Measurements from ENCODE around the gene RAF1. TPM values are rescaled to one million over a fixed set of nuclear protein-coding genes. Genes with fewer than 3 reads are reported as not detected.

RAF1 gene
- total RNA-seq, 3 donors from 2014 or later (not counting 1 experiment from before 2014, with no cell fraction given) = 142 to 168 (median 156) TPM

- no peaks in the 10 kb centered on the region for H3K9me3 Mint-ChIP-seq
- ATAC-seq (no peak), DNase-seq (no peak)
- Histone ChIP-seq H3K4me1 (ENCODE audit: control insufficient read depth, insufficient read depth, low read length) (no peaks in the 10 kb centered on the region), H3K36me3 (ENCODE audit: control insufficient read depth, insufficient read depth, low read length) (peaks cover 89% of the 10 kb centered on the region), H3K9me3 (ENCODE audit: control insufficient read depth, insufficient read depth, low read length) (no peaks in the 10 kb centered on the region), H3K4me3 (ENCODE audit: low read length) (no peak overlapping the region), H3K27me3 (ENCODE audit: control insufficient read depth, insufficient read depth, low read length) (no peaks in the 10 kb centered on the region), H3K27ac (ENCODE audit: low read length) (no peak overlapping the region)
- peaks cover 29% of the 10 kb centered on the region for H3K36me3 Mint-ChIP-seq
- H3K4me1 Mint-ChIP-seq = no peaks in the 10 kb centered on the region
- TF ChIP-seq, protein P1, sequence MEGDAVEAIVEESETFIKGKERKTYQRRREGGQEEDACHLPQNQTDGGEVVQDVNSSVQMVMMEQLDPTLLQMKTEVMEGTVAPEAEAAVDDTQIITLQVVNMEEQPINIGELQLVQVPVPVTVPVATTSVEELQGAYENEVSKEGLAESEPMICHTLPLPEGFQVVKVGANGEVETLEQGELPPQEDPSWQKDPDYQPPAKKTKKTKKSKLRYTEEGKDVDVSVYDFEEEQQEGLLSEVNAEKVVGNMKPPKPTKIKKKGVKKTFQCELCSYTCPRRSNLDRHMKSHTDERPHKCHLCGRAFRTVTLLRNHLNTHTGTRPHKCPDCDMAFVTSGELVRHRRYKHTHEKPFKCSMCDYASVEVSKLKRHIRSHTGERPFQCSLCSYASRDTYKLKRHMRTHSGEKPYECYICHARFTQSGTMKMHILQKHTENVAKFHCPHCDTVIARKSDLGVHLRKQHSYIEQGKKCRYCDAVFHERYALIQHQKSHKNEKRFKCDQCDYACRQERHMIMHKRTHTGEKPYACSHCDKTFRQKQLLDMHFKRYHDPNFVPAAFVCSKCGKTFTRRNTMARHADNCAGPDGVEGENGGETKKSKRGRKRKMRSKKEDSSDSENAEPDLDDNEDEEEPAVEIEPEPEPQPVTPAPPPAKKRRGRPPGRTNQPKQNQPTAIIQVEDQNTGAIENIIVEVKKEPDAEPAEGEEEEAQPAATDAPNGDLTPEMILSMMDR (IDR thresholded peaks at IDR 0.05) = no peak
- no peaks in the 10 kb centered on the region for H3K27me3 Mint-ChIP-seq (ENCODE audit: low read depth in 2 of 2)
- no CpG with 5 or more reads among the region's 1 CpG for WGBS (ENCODE audit: insufficient coverage)
- H3K27ac Mint-ChIP-seq = no peak overlapping the region
- intact Hi-C loops (cut with micrococcal nuclease) = no loop called here
- H3K4me3 Mint-ChIP-seq = no peak overlapping the region
Observed at GRCh38 chr3:12601072-12601471, 62.8 kb downstream of the RAF1 start.

GRCh38 chr3:12598890-12599289, 65.0 kb downstream of the RAF1 start:
- ATAC-seq (no peak), DNase-seq (no peak)
- H3K4me1 Mint-ChIP-seq = peaks cover 0 to 5% of the 10 kb centered on the region in 2 donors
- Histone ChIP-seq H3K4me3 (ENCODE audit: low read length) (no peak overlapping the region), H3K27me3 (ENCODE audit: control insufficient read depth, insufficient read depth, low read length) (no peaks in the 10 kb centered on the region), H3K4me1 (ENCODE audit: control insufficient read depth, insufficient read depth, low read length) (no peaks in the 10 kb centered on the region), H3K9me3 (ENCODE audit: control insufficient read depth, insufficient read depth, low read length) (no peaks in the 10 kb centered on the region), H3K36me3 (ENCODE audit: control insufficient read depth, insufficient read depth, low read length) (peaks cover 88% of the 10 kb centered on the region), H3K27ac (ENCODE audit: low read length) (no peak overlapping the region)
- no peak overlapping the region for H3K27ac Mint-ChIP-seq
- H3K9me3 Mint-ChIP-seq = no peaks in the 10 kb centered on the region
- TF ChIP-seq, protein P1 (IDR thresholded peaks at IDR 0.05) = no peak
- H3K4me3 Mint-ChIP-seq = no peak overlapping the region
- no peaks in the 10 kb centered on the region for H3K27me3 Mint-ChIP-seq (ENCODE audit: low read depth in 2 of 2)
- intact Hi-C loops (cut with micrococcal nuclease) = no loop called here
- peaks cover 30% of the 10 kb centered on the region for H3K36me3 Mint-ChIP-seq

DNA sequence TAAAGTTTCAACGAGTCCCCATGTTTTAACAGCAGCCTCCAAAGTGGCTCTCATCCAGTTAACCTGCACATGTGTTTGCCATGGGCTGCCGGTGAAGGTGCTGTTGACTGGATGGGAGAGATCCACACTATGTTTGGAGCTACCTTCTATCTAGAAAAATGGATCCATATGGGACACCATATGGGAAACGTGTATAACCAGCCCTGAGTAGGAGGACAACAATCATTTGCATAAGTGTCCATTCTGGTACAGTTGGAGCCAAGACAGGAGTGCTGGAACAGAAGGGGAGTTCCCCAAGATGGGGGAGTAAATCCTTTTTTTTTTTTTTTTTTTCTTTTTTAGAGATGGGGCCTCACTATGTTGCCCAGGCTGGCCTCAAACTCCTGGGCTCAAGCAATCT, 70.4 kb downstream of the RAF1 start:
- Mint-ChIP-seq H3K36me3 (peaks cover 6% of the 10 kb centered on the region), H3K4me3 (no peak overlapping the region), H3K27me3 (ENCODE audit: low read depth in 2 of 2) (no peaks in the 10 kb centered on the region), H3K9me3 (no peaks in the 10 kb centered on the region), H3K4me1 (peaks cover 0 to 5% of the 10 kb centered on the region in 2 donors), H3K27ac (peak overlapping the region; percentile 5 to 64)
- ATAC-seq = no peak
- no peaks in the 10 kb centered on the region for H3K9me3 ChIP-seq (ENCODE audit: control insufficient read depth, insufficient read depth, low read length)
- H3K36me3 ChIP-seq (ENCODE audit: control insufficient read depth, insufficient read depth, low read length) = peaks cover 72% of the 10 kb centered on the region
- DNase-seq = no peak
- H3K27ac ChIP-seq (ENCODE audit: low read length) = no peak overlapping the region
- 95% methylated on average over 3 of the region's 3 CpGs for WGBS (ENCODE audit: insufficient coverage)
- TF ChIP-seq, protein P1 (IDR thresholded peaks at IDR 0.05) = no peak
- no peaks in the 10 kb centered on the region for H3K4me1 ChIP-seq (ENCODE audit: control insufficient read depth, insufficient read depth, low read length)
- intact Hi-C loops (cut with micrococcal nuclease) = no loop called here
- no peaks in the 10 kb centered on the region for H3K27me3 ChIP-seq (ENCODE audit: control insufficient read depth, insufficient read depth, low read length)
- no peak overlapping the region for H3K4me3 ChIP-seq (ENCODE audit: low read length)

- no peaks in the 10 kb centered on the region for H3K27me3 ChIP-seq (ENCODE audit: control insufficient read depth, insufficient read depth, low read length)
- peaks cover 68% of the 10 kb centered on the region for H3K36me3 ChIP-seq (ENCODE audit: control insufficient read depth, insufficient read depth, low read length)
- Mint-ChIP-seq H3K4me3 (no peak overlapping the region), H3K9me3 (no peaks in the 10 kb centered on the region), H3K36me3 (peaks cover 6% of the 10 kb centered on the region), H3K4me1 (peaks cover 0 to 5% of the 10 kb centered on the region in 2 donors), H3K27ac (peak overlapping the region; percentile 18 to 48), H3K27me3 (ENCODE audit: low read depth in 2 of 2) (no peaks in the 10 kb centered on the region)
- H3K4me3 ChIP-seq (ENCODE audit: low read length) = no peak overlapping the region
- no peak overlapping the region for H3K27ac ChIP-seq (ENCODE audit: low read length)
- H3K4me1 ChIP-seq (ENCODE audit: control insufficient read depth, insufficient read depth, low read length) = no peaks in the 10 kb centered on the region
- no peak for DNase-seq
- no peaks in the 10 kb centered on the region for H3K9me3 ChIP-seq (ENCODE audit: control insufficient read depth, insufficient read depth, low read length)
- 95% methylated on average over 4 of the region's 4 CpGs for WGBS (ENCODE audit: insufficient coverage)
- intact Hi-C loops (cut with micrococcal nuclease) = no loop called here
- TF ChIP-seq, protein P1 (IDR thresholded peaks at IDR 0.05) = no peak
- ATAC-seq = no peak
Observed at GRCh38 chr3:12591997-12592715, 71.8 kb downstream of the RAF1 start.

Data from natural killer cell (primary cell).